Measurements from ENCODE around the gene DNAJC18. TPM values are rescaled to one million over a fixed set of nuclear protein-coding genes. Genes with fewer than 3 reads are reported as not detected.

Gene DNAJC18
- total and polyA plus RNA-seq, 2 of the 4 experiments (the other 2 are of a cell fraction) = 8.5 to 11.1 TPM

DNA sequence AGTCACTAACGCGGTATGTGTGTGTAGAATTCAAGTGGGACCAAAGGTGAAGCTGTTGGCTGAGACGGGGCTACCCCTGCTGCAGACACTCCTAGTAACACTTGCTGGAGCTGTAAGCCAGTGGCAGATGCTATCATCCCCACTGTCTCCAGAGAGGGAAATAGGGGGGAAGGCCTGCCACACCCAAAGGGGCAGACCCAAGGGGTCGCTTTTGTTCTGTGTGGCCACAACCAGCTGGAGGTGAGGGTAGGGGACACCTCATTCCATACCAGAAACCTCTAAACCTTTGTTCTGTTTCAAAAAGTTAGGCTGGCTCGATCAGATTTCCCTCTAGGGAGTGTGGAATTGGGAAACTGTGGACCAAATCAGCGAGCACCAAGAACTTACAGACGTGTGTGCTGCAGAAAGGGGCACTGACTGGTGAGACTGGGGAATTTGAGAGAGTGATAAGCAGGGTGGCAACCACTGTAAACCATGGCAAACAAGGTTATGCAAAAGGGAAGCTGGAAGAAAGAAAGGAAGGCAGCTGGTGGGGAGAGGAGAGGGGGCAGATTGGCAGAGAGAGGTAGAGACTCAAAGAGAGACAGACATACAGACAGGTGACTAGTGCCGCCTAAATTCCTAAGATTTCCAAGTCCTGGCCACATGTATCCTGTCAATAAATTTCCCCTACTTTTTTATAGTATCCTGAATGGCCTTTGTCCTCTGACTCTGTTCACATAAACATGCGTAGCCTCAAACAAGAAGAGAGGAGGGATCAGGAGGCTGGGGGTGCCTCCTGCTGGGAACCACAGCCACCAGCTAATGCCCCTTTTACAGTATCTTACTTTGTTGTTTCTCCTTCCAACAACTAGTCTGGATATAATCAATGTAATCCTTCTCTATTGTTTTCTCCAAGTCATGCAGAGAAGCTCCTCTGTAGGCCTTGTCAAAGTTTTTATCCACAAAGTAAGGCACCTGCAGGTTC is 19.8 kb downstream of the DNAJC18 start (continued):
- TF ChIP-seq, protein P1, sequence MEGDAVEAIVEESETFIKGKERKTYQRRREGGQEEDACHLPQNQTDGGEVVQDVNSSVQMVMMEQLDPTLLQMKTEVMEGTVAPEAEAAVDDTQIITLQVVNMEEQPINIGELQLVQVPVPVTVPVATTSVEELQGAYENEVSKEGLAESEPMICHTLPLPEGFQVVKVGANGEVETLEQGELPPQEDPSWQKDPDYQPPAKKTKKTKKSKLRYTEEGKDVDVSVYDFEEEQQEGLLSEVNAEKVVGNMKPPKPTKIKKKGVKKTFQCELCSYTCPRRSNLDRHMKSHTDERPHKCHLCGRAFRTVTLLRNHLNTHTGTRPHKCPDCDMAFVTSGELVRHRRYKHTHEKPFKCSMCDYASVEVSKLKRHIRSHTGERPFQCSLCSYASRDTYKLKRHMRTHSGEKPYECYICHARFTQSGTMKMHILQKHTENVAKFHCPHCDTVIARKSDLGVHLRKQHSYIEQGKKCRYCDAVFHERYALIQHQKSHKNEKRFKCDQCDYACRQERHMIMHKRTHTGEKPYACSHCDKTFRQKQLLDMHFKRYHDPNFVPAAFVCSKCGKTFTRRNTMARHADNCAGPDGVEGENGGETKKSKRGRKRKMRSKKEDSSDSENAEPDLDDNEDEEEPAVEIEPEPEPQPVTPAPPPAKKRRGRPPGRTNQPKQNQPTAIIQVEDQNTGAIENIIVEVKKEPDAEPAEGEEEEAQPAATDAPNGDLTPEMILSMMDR (conservative IDR thresholded peaks at IDR 0.05; ENCODE audit: low read depth, low read length) = no peak
- no peak for TF ChIP-seq RCOR1 (IDR thresholded peaks at IDR 0.05; ENCODE audit: insufficient replicate concordance, low read length)
